Panc1 (cell line): Measurements from ENCODE around the gene KDM2A.

Experiments
- POLR2AphosphoS5 ChIP-seq: IDR thresholded peaks from 2 replicates; pipeline ENCODE4 v1.6.1; 2012; ENCODE audit warnings: mild to moderate bottlenecking, low read depth, low read length, moderate library complexity
- TCF7L2 ChIP-seq: IDR thresholded peaks from 2 replicates; pipeline ENCODE4 v1.6.1; 2011; ENCODE audit warnings: mild to moderate bottlenecking, low read depth, low read length, inconsistent platforms
- TF ChIP-seq, protein P1 (sequence below): fragments of 450-650 bp; IDR thresholded peaks from 2 replicates; pipeline ENCODE4 v1.5.1; 2017; ENCODE audit warnings: mild to moderate bottlenecking

DNA sequence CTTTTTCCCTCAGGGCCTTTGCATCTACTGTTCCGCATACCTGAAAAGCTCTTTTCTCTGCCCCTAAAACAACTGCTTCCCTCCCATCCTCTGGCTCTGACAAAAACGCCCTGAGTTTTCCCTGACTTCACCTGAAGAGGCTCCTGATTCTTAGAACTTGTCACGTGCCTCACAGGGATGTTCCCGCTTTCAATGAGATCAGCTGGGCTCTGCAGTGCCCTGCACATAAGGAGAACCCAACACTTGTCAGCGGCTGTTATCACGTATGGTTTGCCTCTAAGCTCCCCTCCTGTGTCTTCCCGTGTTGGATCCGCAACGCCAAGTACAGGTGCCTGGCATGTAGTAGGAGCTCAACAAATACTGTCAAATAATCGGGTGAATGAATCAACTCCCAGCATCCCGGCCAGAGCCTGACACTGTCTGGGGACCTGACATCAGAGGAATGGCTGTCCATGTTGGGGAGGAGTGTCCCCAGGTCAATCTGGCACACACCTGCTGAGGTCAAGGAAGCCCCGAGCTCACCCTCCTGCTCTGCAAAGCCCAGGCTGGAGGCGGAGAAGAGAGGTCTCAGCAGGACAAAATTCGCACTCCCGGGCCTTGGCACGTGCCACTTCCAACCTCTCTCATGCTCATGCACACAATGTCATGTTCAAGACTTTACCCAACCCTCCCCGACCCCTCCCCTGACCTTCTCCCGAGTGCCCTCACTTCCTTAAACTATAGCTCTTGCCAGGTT, 143.1 kb downstream of the KDM2A start:
- TF ChIP-seq, protein P1, sequence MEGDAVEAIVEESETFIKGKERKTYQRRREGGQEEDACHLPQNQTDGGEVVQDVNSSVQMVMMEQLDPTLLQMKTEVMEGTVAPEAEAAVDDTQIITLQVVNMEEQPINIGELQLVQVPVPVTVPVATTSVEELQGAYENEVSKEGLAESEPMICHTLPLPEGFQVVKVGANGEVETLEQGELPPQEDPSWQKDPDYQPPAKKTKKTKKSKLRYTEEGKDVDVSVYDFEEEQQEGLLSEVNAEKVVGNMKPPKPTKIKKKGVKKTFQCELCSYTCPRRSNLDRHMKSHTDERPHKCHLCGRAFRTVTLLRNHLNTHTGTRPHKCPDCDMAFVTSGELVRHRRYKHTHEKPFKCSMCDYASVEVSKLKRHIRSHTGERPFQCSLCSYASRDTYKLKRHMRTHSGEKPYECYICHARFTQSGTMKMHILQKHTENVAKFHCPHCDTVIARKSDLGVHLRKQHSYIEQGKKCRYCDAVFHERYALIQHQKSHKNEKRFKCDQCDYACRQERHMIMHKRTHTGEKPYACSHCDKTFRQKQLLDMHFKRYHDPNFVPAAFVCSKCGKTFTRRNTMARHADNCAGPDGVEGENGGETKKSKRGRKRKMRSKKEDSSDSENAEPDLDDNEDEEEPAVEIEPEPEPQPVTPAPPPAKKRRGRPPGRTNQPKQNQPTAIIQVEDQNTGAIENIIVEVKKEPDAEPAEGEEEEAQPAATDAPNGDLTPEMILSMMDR: no peak
- TF ChIP-seq POLR2AphosphoS5 (no peak), TCF7L2 (no peak)
